ENCODE data around the gene NOC4L.

The NOC4L gene

GRCh38 chr12:132155771-132156572 is 11.7 kb downstream of the NOC4L start:
- in situ Hi-C loops (cut with MboI; ENCODE audit: low sequenced_read_pairs), result no loop called here

GRCh38 chr12:132156573-132157325 is 12.5 kb downstream of the NOC4L start:
- in situ Hi-C loops (cut with MboI; ENCODE audit: low sequenced_read_pairs), result no loop called here

GRCh38 chr12:132157733-132158409 is 13.6 kb downstream of the NOC4L start:
- in situ Hi-C loops (cut with MboI; ENCODE audit: low sequenced_read_pairs), result no loop called here

GRCh38 chr12:132158677-132159554 is 14.7 kb downstream of the NOC4L start:
- in situ Hi-C loops (cut with MboI; ENCODE audit: low sequenced_read_pairs), result no loop called here

- in situ Hi-C loops (cut with MboI; ENCODE audit: low sequenced_read_pairs), result no loop called here
Observed at GRCh38 chr12:132159555-132160003, 15.3 kb downstream of the NOC4L start.

GRCh38 chr12:132160016-132160415 is 15.8 kb downstream of the NOC4L start:
- in situ Hi-C loops (cut with MboI; ENCODE audit: low sequenced_read_pairs), result no loop called here

- in situ Hi-C loops (cut with MboI; ENCODE audit: low sequenced_read_pairs), result no loop called here
Observed at GRCh38 chr12:132160601-132161035, 16.4 kb downstream of the NOC4L start.

- in situ Hi-C loops (cut with MboI; ENCODE audit: low sequenced_read_pairs), result no loop called here
Observed at GRCh38 chr12:132161036-132161781, 17.0 kb downstream of the NOC4L start.

- in situ Hi-C loops (cut with MboI; ENCODE audit: low sequenced_read_pairs), result no loop called here
Observed at GRCh38 chr12:132161796-132162507, 17.7 kb downstream of the NOC4L start.

GRCh38 chr12:132162508-132163031 is 18.3 kb downstream of the NOC4L start:
- in situ Hi-C loops (cut with MboI; ENCODE audit: low sequenced_read_pairs), result no loop called here

- in situ Hi-C loops (cut with MboI; ENCODE audit: low sequenced_read_pairs), result no loop called here
Observed at GRCh38 chr12:132163041-132163910, 19.0 kb downstream of the NOC4L start.

GRCh38 chr12:132163911-132164288 is 19.6 kb downstream of the NOC4L start:
- in situ Hi-C loops (cut with MboI; ENCODE audit: low sequenced_read_pairs), result no loop called here

GRCh38 chr12:132164426-132164825 is 20.2 kb downstream of the NOC4L start:
- in situ Hi-C loops (cut with MboI; ENCODE audit: low sequenced_read_pairs), result no loop called here

GRCh38 chr12:132165584-132165983 is 21.3 kb downstream of the NOC4L start:
- in situ Hi-C loops (cut with MboI; ENCODE audit: low sequenced_read_pairs), result no loop called here

- in situ Hi-C loops (cut with MboI; ENCODE audit: low sequenced_read_pairs), result no loop called here
Observed at GRCh38 chr12:132166093-132166492, 21.8 kb downstream of the NOC4L start.

GRCh38 chr12:132166801-132167591 is 22.7 kb downstream of the NOC4L start:
- in situ Hi-C loops (cut with MboI; ENCODE audit: low sequenced_read_pairs), result no loop called here

GRCh38 chr12:132167611-132168310 is 23.5 kb downstream of the NOC4L start:
- in situ Hi-C loops (cut with MboI; ENCODE audit: low sequenced_read_pairs), result no loop called here

Measured in HL-60/S4 (cell line).